ENCODE results near the gene GDF15. TPM values are rescaled to one million over a fixed set of nuclear protein-coding genes. Genes with fewer than 3 reads are reported as not detected.

GDF15 gene
- total RNA-seq, 1 experiment from 2014 or later, result 425 TPM

DNA sequence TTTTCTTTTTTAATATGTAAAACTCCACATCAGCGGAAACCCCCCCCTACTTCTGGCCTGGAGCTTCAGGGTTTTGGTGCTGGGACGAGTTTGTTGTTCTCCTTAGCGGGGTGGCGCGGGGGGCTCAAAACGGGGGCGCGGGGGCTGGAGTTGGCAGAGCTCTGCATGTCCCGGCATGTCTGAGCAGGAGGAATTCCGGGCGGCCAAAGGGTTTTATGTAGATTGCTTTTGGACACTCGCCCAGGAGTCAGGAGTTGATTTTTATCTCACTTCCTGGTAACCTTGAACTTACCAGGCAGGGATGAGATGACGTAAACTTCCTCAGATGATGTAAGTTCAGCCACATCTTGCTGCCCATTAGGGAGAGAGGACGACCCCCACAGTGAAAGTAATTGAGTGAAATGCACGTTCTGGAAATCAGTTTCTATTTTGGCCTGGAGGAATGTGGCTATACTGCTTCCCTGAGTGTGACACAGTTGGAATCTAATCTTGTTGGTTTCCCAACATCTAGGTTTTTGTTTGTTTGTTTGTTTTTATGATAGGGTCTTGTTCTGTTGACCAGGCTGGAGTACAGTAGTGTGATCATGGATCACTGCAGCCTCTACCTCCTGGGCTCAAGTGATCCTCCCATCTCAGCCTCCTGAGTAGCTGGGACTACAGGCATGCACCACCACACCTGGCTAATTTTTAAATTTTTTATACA is 21.0 kb upstream of the GDF15 start:
- no TSS peak for BruUV-seq (replicated peaks)
- CTCF ChIA-PET, result interaction anchor here (0.7 to 1.1 kb wide), 2 partner anchors 21 to 85 kb away, joined by 3 to 5 read pairs; partner anchors contain the start of gene GDF15

DNA sequence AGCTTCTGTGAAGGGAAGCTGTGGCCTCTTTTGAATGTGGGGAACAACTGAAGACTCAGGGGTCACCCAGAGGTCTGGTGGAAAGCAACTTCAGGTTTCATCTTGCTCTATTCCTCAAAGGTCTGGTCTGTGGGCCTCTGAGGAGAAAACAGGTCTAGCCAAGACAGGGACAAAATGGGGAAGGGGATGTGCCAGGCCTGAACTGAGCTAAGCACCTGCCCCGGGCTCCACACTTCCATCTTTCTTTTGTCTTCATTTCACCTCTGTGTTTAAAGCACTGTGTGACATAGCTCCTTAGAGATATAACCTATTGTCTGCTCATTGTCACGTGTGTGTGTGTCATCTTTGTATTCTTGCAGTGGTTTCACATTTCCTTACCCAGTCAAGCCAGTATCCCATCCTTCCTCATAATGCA is 19.9 kb upstream of the GDF15 start:
- ChIA-PET POLR2A (interaction anchor here (1.0 to 9.1 kb wide), 6 partner anchors 8 to 85 kb away, joined by 3 to 58 read pairs (median 10); partner anchors contain the start of genes GDF15 and JUND), CTCF (interaction anchor here (1.2 kb wide), 1 partner anchor 37 kb away, joined by 3 read pairs; no protein-coding TSS in a partner anchor), RAD21 (ENCODE audit: low non-redundant PET in 1 of 2, low total read pairs in 2 of 2, uncharacterized antibody in 2 of 2, unreplicated experiment in 2 of 2) (no interaction called here)
- no TSS peak for BruUV-seq (replicated peaks)
- no peaks in the 10 kb centered on the region for H3K9me3 ChIP-seq (ENCODE audit: control insufficient read depth in 1 of 2, insufficient read depth in 1 of 2, low read depth in 1 of 2, low read length in 2 of 2)
- no peak for DNase-seq (ENCODE audit: low read depth, low spot score)
- no peak for ATAC-seq
- peak overlapping the region; percentile 64 for H3K4me2 ChIP-seq (ENCODE audit: low read length)
- peaks cover 51 to 66% of the 10 kb centered on the region in 2 experiments for H3K4me1 ChIP-seq (ENCODE audit: control insufficient read depth in 1 of 2, insufficient read depth in 2 of 2, low read length in 2 of 2)
- H3K9ac ChIP-seq (ENCODE audit: low read length), result peak overlapping the region; percentile 63
- H3K36me3 ChIP-seq (ENCODE audit: control insufficient read depth in 1 of 2, insufficient read depth in 2 of 2, low read length in 2 of 2), result no peaks in the 10 kb centered on the region
- no peaks in the 10 kb centered on the region for H4K20me1 ChIP-seq (ENCODE audit: insufficient read depth)
- H2AFZ ChIP-seq (ENCODE audit: low read depth, low read length, poor library complexity, severe bottlenecking), result no peak overlapping the region
- H3K27me3 ChIP-seq (ENCODE audit: insufficient read depth, low read length), result no peaks in the 10 kb centered on the region
- no peaks in the 10 kb centered on the region for H3K9me2 ChIP-seq (ENCODE audit: insufficient read depth)
- H3K27ac ChIP-seq (ENCODE audit: low read depth, low read length), result peak overlapping the region; percentile 99
- intact Hi-C loops (cut with micrococcal nuclease), result no loop called here
- TF ChIP-seq, protein P1, sequence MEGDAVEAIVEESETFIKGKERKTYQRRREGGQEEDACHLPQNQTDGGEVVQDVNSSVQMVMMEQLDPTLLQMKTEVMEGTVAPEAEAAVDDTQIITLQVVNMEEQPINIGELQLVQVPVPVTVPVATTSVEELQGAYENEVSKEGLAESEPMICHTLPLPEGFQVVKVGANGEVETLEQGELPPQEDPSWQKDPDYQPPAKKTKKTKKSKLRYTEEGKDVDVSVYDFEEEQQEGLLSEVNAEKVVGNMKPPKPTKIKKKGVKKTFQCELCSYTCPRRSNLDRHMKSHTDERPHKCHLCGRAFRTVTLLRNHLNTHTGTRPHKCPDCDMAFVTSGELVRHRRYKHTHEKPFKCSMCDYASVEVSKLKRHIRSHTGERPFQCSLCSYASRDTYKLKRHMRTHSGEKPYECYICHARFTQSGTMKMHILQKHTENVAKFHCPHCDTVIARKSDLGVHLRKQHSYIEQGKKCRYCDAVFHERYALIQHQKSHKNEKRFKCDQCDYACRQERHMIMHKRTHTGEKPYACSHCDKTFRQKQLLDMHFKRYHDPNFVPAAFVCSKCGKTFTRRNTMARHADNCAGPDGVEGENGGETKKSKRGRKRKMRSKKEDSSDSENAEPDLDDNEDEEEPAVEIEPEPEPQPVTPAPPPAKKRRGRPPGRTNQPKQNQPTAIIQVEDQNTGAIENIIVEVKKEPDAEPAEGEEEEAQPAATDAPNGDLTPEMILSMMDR (IDR thresholded peaks at IDR 0.05 in 2 of 3, conservative IDR thresholded peaks at IDR 0.05 in 1 of 3; ENCODE audit: borderline replicate concordance in 1 of 3, insufficient read depth in 1 of 3, low read depth in 2 of 3, low read length in 2 of 3), result no peak
- H3K4me3 ChIP-seq (replicated peaks in 1 of 2; ENCODE audit: low read depth in 1 of 2, low read length in 2 of 2), result no peak overlapping the region
- H3K79me2 ChIP-seq (ENCODE audit: insufficient read depth, low read length), result no peaks in the 10 kb centered on the region

More for the DNA sequence above, 21.0 kb upstream of the GDF15 start:
- Histone ChIP-seq H3K9ac (ENCODE audit: low read length) (peak overlapping the region; percentile 63), H4K20me1 (ENCODE audit: insufficient read depth) (no peaks in the 10 kb centered on the region), H3K9me3 (ENCODE audit: control insufficient read depth in 1 of 2, insufficient read depth in 1 of 2, low read depth in 1 of 2, low read length in 2 of 2) (no peaks in the 10 kb centered on the region), H3K9me2 (ENCODE audit: insufficient read depth) (no peaks in the 10 kb centered on the region), H3K36me3 (ENCODE audit: control insufficient read depth in 1 of 2, insufficient read depth in 2 of 2, low read length in 2 of 2) (no peaks in the 10 kb centered on the region), H3K4me2 (ENCODE audit: low read length) (peak overlapping the region; percentile 64), H2AFZ (ENCODE audit: low read depth, low read length, poor library complexity, severe bottlenecking) (no peak overlapping the region), H3K4me3 (replicated peaks in 1 of 2; ENCODE audit: low read depth in 1 of 2, low read length in 2 of 2) (peak overlapping the region in 1 of 2 experiments; percentile 22; a peak in 2 of 4 replicates), H3K79me2 (ENCODE audit: insufficient read depth, low read length) (no peaks in the 10 kb centered on the region), H3K27me3 (ENCODE audit: insufficient read depth, low read length) (no peaks in the 10 kb centered on the region), H3K4me1 (ENCODE audit: control insufficient read depth in 1 of 2, insufficient read depth in 2 of 2, low read length in 2 of 2) (peaks cover 51 to 66% of the 10 kb centered on the region in 2 experiments), H3K27ac (ENCODE audit: low read depth, low read length) (peak overlapping the region; percentile 99)
- DNase-seq (ENCODE audit: low read depth, low spot score), result peak; percentile 96
- ChIA-PET RAD21 (ENCODE audit: low non-redundant PET in 1 of 2, low total read pairs in 2 of 2, uncharacterized antibody in 2 of 2, unreplicated experiment in 2 of 2) (no interaction called here), POLR2A (interaction anchor here (0.9 to 9.1 kb wide), 7 partner anchors 9 to 84 kb away, joined by 3 to 58 read pairs (median 8); partner anchors contain the start of gene GDF15)
- ATAC-seq, result peak; percentile 71
- intact Hi-C loops (cut with micrococcal nuclease), result no loop called here
- TF ChIP-seq YY1 (IDR thresholded peaks at IDR 0.05; ENCODE audit: extremely low read depth, insufficient replicate concordance, low read depth, low read length), result peak; percentile 8
- TF ChIP-seq ELF1 (IDR thresholded peaks at IDR 0.05; ENCODE audit: borderline replicate concordance, low read depth), result no peak; the same call in 1 of the 2 replicates
- peak; percentile 64; the same call in 1 of the 2 replicates for TF ChIP-seq POLR2AphosphoS5 (IDR thresholded peaks at IDR 0.05; ENCODE audit: low read depth, low read length)
- TF ChIP-seq RAD21 (IDR thresholded peaks at IDR 0.05; ENCODE audit: low read depth), result no peak
- no peak for TF ChIP-seq SIN3A (IDR thresholded peaks at IDR 0.05; ENCODE audit: low read depth)
- TF ChIP-seq EZH2 (IDR thresholded peaks at IDR 0.05), result no peak
- 0 out of 2 replicates have a peak, but pooled peaks have one; percentile 12 for TF ChIP-seq CBX3 (IDR thresholded peaks at IDR 0.05; ENCODE audit: low read depth)
- peak; percentile 92 for TF ChIP-seq TCF7L2 (IDR thresholded peaks at IDR 0.05; ENCODE audit: borderline replicate concordance, extremely low read depth, insufficient read depth, insufficient read length)
- TF ChIP-seq SP1 (IDR thresholded peaks at IDR 0.05; ENCODE audit: low read depth), result peak; percentile 94

Data from HCT116 (cell line).